ENCODE measurements around the gene MYLK.

- TF ChIP-seq POLR2A (IDR thresholded peaks at IDR 0.05) (no peak), CTCF (IDR thresholded peaks at IDR 0.05) (no peak)
Observed at GRCh38 chr3:123816673-123817207, 67.4 kb downstream of the MYLK start.

Measured in stomach (tissue), 4 donors.